CD4-positive, alpha-beta T cell (primary cell): ENCODE measurements around the gene PPIP5K2. TPM values are rescaled to one million over a fixed set of nuclear protein-coding genes. Genes with fewer than 3 reads are reported as not detected.

Source experiments
- ATAC-seq: fragments of 200-7000 bp; cut with Tn5 transposase; one replicate; pipeline ENCODE4 v1.10.0; 2022; ENCODE audit warnings: mild to moderate bottlenecking; ENCODE audit not compliant: poor library complexity
- CTCF ChIA-PET: fragments of 350-600 bp; sonication (Branson Sonifier 250); formaldehyde crosslinking; loops from one replicate; lab custom pipeline; 2021; ENCODE audit warnings: antibody characterized with exemption, inconsistent platforms; lab: Charles Lee
- POLR2A ChIA-PET: fragments of 350-600 bp; sonication (Branson Sonifier 250); formaldehyde crosslinking; loops from one replicate; lab custom pipeline; 2021; ENCODE audit warnings: antibody characterized with exemption, inconsistent platforms; lab: Charles Lee
- DNase-seq, 14 experiments: peaks; one replicate each; pipeline ENCODE4 v3.0.0-alpha.2; 2013 to 2020; ENCODE audit warnings: mixed read lengths in 2 of 14
- H3K27ac ChIP-seq, 2 donors: one replicate each; pipeline versions ENCODE4 v1.5.1 to v1.7.0; 2013; ENCODE audit warnings: low read length in 2 of 2, low read depth in 1 of 2, mild to moderate bottlenecking in 1 of 2
- H3K27me3 ChIP-seq, 2 experiments: 1 replicate in 1 of 2; 2 replicates in 1 of 2; pipeline versions ENCODE4 v1.6.1 to v1.7.0; 2013; ENCODE audit warnings: low read length in 2 of 2, control low read depth in 1 of 2, mild to moderate bottlenecking in 1 of 2, moderate library complexity in 1 of 2; ENCODE audit not compliant: insufficient read depth in 2 of 2, control insufficient read depth in 1 of 2
- H3K36me3 ChIP-seq: one replicate; pipeline ENCODE4 v1.6.1; 2013; ENCODE audit warnings: low read length, control low read depth; ENCODE audit not compliant: insufficient read depth
- H3K4me1 ChIP-seq: one replicate; pipeline ENCODE4 v1.6.1; 2013; ENCODE audit warnings: low read length, control low read depth; ENCODE audit not compliant: insufficient read depth
- H3K4me3 ChIP-seq: one replicate; pipeline ENCODE4 v1.5.1; 2013; ENCODE audit warnings: mild to moderate bottlenecking, low read length, moderate library complexity
- H3K9me3 ChIP-seq, 2 experiments: 1 replicate in 1 of 2; 2 replicates in 1 of 2; pipeline versions ENCODE4 v1.6.1 to v1.7.0; 2013; ENCODE audit warnings: low read length in 2 of 2, mild to moderate bottlenecking in 2 of 2, control low read depth in 1 of 2, moderate library complexity in 1 of 2; ENCODE audit not compliant: control insufficient read depth in 1 of 2, insufficient read depth in 1 of 2
- H3K27ac Mint-ChIP-seq: one replicate; pipeline ENCODE4 v1.8.0; 2020; ENCODE audit warnings: mixed read lengths
- H3K27me3 Mint-ChIP-seq: one replicate; pipeline ENCODE4 v1.8.0; 2021; ENCODE audit warnings: mixed read lengths
- H3K36me3 Mint-ChIP-seq: one replicate; pipeline ENCODE4 v1.8.0; 2021; ENCODE audit warnings: low read depth, mixed read lengths
- H3K4me1 Mint-ChIP-seq: one replicate; pipeline ENCODE4 v1.8.0; 2021; ENCODE audit warnings: low read depth, mixed read lengths
- H3K4me3 Mint-ChIP-seq: one replicate; pipeline ENCODE4 v1.8.0; 2020; ENCODE audit warnings: mild to moderate bottlenecking, mixed read lengths
- H3K9me3 Mint-ChIP-seq: one replicate; pipeline ENCODE4 v1.8.0; 2020; ENCODE audit warnings: mixed read lengths
- intact Hi-C, 2 experiments: fragments of 100-400 bp; cut with DNase I in 1 of 2; cut with micrococcal nuclease in 1 of 2; formaldehyde crosslinking; loops; one replicate each; pipeline versions ENCODE4 v1.15.1 to v1.9.0; 2023 to 2025; cut with DNase I, micrococcal nuclease
- total RNA-seq, 174 experiments: library from RNA in 2 of 174; stranded (reverse) in 2 of 174; gene quantifications; one replicate each; pipeline ENCODE4 v1.2.3 and lab custom pipeline; 2021 to 2026
- TF ChIP-seq, protein P1 (sequence below): fragments of 200-600 bp; IDR thresholded peaks from one replicate; pipeline ENCODE4 v1.8.0; 2022; ENCODE audit warnings: antibody characterized with exemption, mild to moderate bottlenecking

Gene PPIP5K2
- total RNA-seq, 2 experiments from 2014 or later = 40.4 to 45.6 TPM

DNA sequence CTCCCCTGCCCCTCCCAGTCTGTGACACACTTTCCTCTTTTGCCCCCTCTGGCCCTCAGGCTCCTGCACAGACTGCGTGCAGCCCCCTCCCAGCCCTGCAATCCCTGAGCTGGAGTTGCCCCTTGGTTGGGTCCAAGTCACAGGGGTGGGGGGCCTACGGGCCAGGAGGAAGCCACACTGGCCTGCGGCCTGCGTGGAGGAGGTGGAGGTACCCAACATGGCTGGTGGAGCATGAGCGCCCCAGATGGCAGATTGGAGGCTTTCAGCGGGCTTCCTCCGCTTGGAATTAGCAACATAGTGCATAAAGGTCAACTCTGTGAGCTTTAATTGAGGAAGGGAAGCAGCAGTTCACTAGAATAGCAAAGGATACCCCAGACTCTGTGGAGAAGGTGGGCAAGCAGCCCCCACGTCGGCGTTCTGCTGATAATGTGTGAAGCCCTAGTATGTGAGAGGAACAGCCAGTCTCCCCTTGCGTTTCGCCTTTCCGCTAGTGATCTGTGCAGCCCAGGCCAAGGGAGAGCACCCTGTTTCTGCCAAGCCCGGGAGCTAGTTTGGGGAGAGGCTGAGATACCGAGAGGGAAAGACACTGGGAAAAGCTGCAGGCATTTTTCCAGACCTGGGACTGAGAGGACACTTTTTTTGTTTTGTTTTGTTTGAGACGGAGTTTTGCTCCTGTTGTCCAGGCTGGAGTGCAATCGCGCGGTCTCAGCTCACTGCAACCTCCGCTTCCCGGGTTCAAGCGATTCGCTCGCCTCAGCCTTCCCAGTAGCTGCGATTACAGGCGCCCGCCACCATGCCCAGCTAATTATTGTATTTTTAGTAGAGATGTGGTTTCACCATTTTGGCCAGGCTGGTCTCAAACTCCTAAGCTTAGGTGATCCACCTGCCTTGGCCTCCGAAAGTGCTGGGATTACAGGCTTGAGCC lies 103.2 kb downstream of the PPIP5K2 start:
- Histone ChIP-seq H3K36me3 (no peaks in the 10 kb centered on the region), H3K4me1 (peaks cover 5% of the 10 kb centered on the region), H3K4me3 (no peak overlapping the region), H3K9me3 (no peaks in the 10 kb centered on the region), H3K27ac (no peak overlapping the region), H3K27me3 (peaks cover 0 to 10% of the 10 kb centered on the region in 2 experiments)
- ATAC-seq (no peak), DNase-seq (no peak)
- Mint-ChIP-seq H3K27me3 (peaks cover 24% of the 10 kb centered on the region), H3K36me3 (peaks cover 6% of the 10 kb centered on the region), H3K9me3 (no peaks in the 10 kb centered on the region), H3K27ac (no peak overlapping the region), H3K4me1 (no peaks in the 10 kb centered on the region), H3K4me3 (no peak overlapping the region)
- ChIA-PET POLR2A (no interaction called here), CTCF (interaction anchor here (2.2 kb wide), 1 partner anchor 9 kb away, joined by 5 read pairs; no protein-coding TSS in a partner anchor)
- TF ChIP-seq, protein P1, sequence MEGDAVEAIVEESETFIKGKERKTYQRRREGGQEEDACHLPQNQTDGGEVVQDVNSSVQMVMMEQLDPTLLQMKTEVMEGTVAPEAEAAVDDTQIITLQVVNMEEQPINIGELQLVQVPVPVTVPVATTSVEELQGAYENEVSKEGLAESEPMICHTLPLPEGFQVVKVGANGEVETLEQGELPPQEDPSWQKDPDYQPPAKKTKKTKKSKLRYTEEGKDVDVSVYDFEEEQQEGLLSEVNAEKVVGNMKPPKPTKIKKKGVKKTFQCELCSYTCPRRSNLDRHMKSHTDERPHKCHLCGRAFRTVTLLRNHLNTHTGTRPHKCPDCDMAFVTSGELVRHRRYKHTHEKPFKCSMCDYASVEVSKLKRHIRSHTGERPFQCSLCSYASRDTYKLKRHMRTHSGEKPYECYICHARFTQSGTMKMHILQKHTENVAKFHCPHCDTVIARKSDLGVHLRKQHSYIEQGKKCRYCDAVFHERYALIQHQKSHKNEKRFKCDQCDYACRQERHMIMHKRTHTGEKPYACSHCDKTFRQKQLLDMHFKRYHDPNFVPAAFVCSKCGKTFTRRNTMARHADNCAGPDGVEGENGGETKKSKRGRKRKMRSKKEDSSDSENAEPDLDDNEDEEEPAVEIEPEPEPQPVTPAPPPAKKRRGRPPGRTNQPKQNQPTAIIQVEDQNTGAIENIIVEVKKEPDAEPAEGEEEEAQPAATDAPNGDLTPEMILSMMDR = no peak
- intact Hi-C loops = loop anchor here (5.0 to 10.0 kb wide), 4 partner anchors 538 to 686 kb away; no protein-coding TSS in a partner anchor

DNA sequence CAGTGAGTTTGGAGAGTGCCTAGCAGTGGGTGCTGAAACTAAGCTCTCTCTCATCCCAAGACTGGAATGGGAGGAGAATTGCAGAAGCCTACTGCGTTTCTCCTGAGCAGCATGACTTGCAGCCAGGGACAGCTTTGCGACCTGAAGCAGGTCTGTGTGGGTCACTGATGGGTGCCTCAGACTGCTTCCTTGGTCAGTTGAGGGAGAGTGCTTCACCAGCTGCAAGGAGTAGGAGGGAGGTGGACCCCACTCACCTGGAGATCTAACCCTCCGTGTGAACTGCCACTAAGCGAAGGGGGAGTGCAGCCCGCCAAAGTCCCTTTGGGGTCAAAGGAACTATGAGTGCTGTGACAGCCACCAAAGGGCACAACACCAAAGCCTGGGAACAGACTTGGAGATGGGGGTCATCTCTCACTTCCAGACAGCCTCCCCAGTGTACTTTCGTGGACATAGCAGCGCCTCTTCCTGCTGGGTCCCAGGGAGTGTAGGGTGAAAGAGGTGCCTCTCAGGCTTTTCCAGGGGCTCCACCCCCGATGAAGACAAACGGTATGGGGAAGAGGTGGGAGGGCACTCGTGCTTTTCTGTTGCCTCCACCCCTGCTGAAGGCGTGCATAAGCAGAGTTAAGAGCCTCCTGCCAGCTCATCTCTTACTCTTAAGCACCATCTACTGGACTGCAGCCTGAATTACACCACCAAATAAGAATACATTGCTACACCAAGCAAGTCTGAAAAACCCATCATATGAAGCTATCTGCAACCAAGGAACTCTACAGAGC lies 104.2 kb downstream of the PPIP5K2 start:
- H3K9me3 Mint-ChIP-seq = no peaks in the 10 kb centered on the region

More for the DNA sequence above, 104.2 kb downstream of the PPIP5K2 start:
- intact Hi-C loops = loop anchor here (5.0 to 10.0 kb wide), 4 partner anchors 540 to 687 kb away; no protein-coding TSS in a partner anchor
- Mint-ChIP-seq H3K36me3 (peaks cover 6% of the 10 kb centered on the region), H3K27me3 (peaks cover 24% of the 10 kb centered on the region), H3K4me3 (no peak overlapping the region), H3K4me1 (no peaks in the 10 kb centered on the region), H3K27ac (no peak overlapping the region)
- no peaks in the 10 kb centered on the region for H3K9me3 ChIP-seq
- no peaks in the 10 kb centered on the region for H3K36me3 ChIP-seq
- ChIA-PET CTCF (interaction anchor here (0.9 to 2.2 kb wide), 6 partner anchors 8 to 251 kb away, joined by 3 to 6 read pairs (median 4); partner anchors contain the start of gene MACIR), POLR2A (interaction anchor here (1.8 kb wide), 1 partner anchor 444 kb away, joined by 4 read pairs; no protein-coding TSS in a partner anchor)
- H3K4me3 ChIP-seq = no peak overlapping the region
- TF ChIP-seq, protein P1 = peak; percentile 47
- peak; percentile 97 for ATAC-seq
- peaks cover 0 to 10% of the 10 kb centered on the region in 2 experiments for H3K27me3 ChIP-seq
- peak in 11 of 14 experiments; percentile 2 to 72 (median 17) for DNase-seq
- H3K4me1 ChIP-seq = peaks cover 5% of the 10 kb centered on the region
- no peak overlapping the region for H3K27ac ChIP-seq
